Psoas muscle (tissue), 8 donors: ENCODE results near the gene ADORA1. TPM values are rescaled to one million over a fixed set of nuclear protein-coding genes. Genes with fewer than 3 reads are reported as not detected.

Experiments used
- ATAC-seq, 4 donors: fragments of 200-7000 bp; cut with Tn5 transposase; one replicate each; pipeline ENCODE4 v1.9.1; 2020; ENCODE audit warnings: moderate library complexity in 3 of 4, mild to moderate bottlenecking in 2 of 4
- DNase-seq, 2 donors: peaks; one replicate each; pipeline ENCODE4 v3.0.0-alpha.2; 2020
- H3K27ac ChIP-seq: fragments of 200-600 bp; one replicate; pipeline ENCODE4 v1.8.0; 2022
- H3K27me3 ChIP-seq, 3 donors: fragments of 200-600 bp in 1 of 3; one replicate each; pipeline versions ENCODE4 v1.6.1 to v1.8.0; 2013 to 2022; ENCODE audit warnings: low read length in 2 of 3, mild to moderate bottlenecking in 2 of 3, moderate library complexity in 1 of 3; ENCODE audit not compliant: insufficient read depth in 3 of 3
- H3K36me3 ChIP-seq, 2 donors: fragments of 200-600 bp in 1 of 2; one replicate each; pipeline versions ENCODE4 v1.6.1 to v1.8.0; 2013 to 2022; ENCODE audit warnings: low read depth in 1 of 2, mild to moderate bottlenecking in 1 of 2, moderate library complexity in 1 of 2; ENCODE audit not compliant: insufficient read depth in 1 of 2
- H3K4me1 ChIP-seq: fragments of 200-600 bp; one replicate; pipeline ENCODE4 v1.8.0; 2022
- H3K4me3 ChIP-seq: fragments of 200-600 bp; one replicate; pipeline ENCODE4 v1.8.0; 2022; ENCODE audit warnings: mild to moderate bottlenecking
- H3K9me3 ChIP-seq: fragments of 200-600 bp; one replicate; pipeline ENCODE4 v1.8.0; 2022
- CTCF ChIP-seq: fragments of 200-600 bp; IDR thresholded peaks from one replicate; pipeline ENCODE4 v1.8.0; 2022; ENCODE audit warnings: antibody characterized with exemption
- WGBS, 3 donors: extraction: QIAGEN DNeasy Blood & Tissue Kit; methylation state at CpG; one replicate each; pipeline versions ENCODE4 v1.1.6 to v1.1.7; 2013; 5-methylcytosine and 5-hydroxymethylcytosine counted together
- intact Hi-C, 2 donors: fragments of 100-400 bp; cut with DNase I; formaldehyde crosslinking; loops; one replicate each; pipeline versions ENCODE4 v1.11.0 to v1.14.2; 2022
- polyA plus RNA-seq, 3 donors: library from polyadenylated mRNA; stranded (reverse); fragments of 200-250 nt; gene quantifications; one replicate each; pipeline ENCODE4 v1.2.3, GENCODE V29; 2013
- total RNA-seq, 4 donors: library from RNA; stranded (reverse); fragmentation: NEBNext Ultra II Directional in 2 of 4; extraction: Animal tissue kit (Norgen Biotek cat#: 25700) in 2 of 4; gene quantifications; one replicate each; pipeline versions ENCODE4 v1.2.1 to v1.2.4, GENCODE V29; 2021 to 2023
- donor health status: healthy with polysubstance abuse.
- donor health status: DM: no; HTN: no; CAD: no; lungs with moderate emphysema.
- donor health status: Bipolar disorder and iron deficiency.
- donor health status: healthy.
- donor health status: DM: yes; HTN: yes; CAD: no.
- donor health status: DM: no; HTN: no; CAD: no.
- donor health status: DM: no; HTN: no; CAD: no.
- donor health status: DM: yes; HTN: yes; CAD: no.

The ADORA1 gene
- total and polyA plus RNA-seq, 7 donors: 1.1 to 10.4 (median 1.8) TPM

GRCh38 chr1:203126151-203126865, 1.2 kb upstream of the ADORA1 start:
- ATAC-seq: no peak

GRCh38 chr1:203126866-203127665, 460 bp upstream of the ADORA1 start:
- Histone ChIP-seq H3K27me3 (peaks cover 0 to 11% (median 2%) of the 10 kb centered on the region in 3 donors), H3K4me3 (peak overlapping the region; percentile 73), H3K9me3 (no peaks in the 10 kb centered on the region), H3K4me1 (peaks cover 42% of the 10 kb centered on the region), H3K36me3 (no peaks in the 10 kb centered on the region), H3K27ac (peak overlapping the region; percentile 64)
- WGBS, 3 donors: 23 to 31% (median 27%) methylated on average over 12 of the region's 12 CpGs
- DNase-seq: no peak
- TF ChIP-seq CTCF: no peak
- intact Hi-C loops: loop anchor here in 1 of 2 donors (2.0 to 5.0 kb wide), 3 partner anchors 40 to 88 kb away; partner anchors contain the start of gene MYOG
- peak in 1 of 4 donors; percentile 10 for ATAC-seq

More at GRCh38 chr1:203126151-203126865, 1.2 kb upstream of the ADORA1 start:
- peak; percentile 30 for TF ChIP-seq CTCF
- Histone ChIP-seq H3K36me3 (no peaks in the 10 kb centered on the region), H3K9me3 (no peaks in the 10 kb centered on the region), H3K4me1 (peaks cover 42% of the 10 kb centered on the region), H3K27ac (no peak overlapping the region), H3K27me3 (peaks cover 0 to 17% (median 2%) of the 10 kb centered on the region in 3 donors), H3K4me3 (no peak overlapping the region)
- 44 to 47% (median 46%) methylated on average over 8 of the region's 8 CpGs for WGBS, 3 donors
- no peak for DNase-seq
- intact Hi-C loops: loop anchor here in 1 of 2 donors (2.0 to 5.0 kb wide), 3 partner anchors 39 to 88 kb away; partner anchors contain the start of gene MYOG

GRCh38 chr1:203128431-203128715, 847 bp downstream of the ADORA1 start:
- WGBS, 3 donors: 31 to 36% (median 34%) methylated on average over 7 of the region's 7 CpGs
- Histone ChIP-seq H3K27ac (peak overlapping the region; percentile 64), H3K27me3 (peaks cover 0 to 8% (median 2%) of the 10 kb centered on the region in 3 donors), H3K36me3 (no peaks in the 10 kb centered on the region), H3K9me3 (no peaks in the 10 kb centered on the region), H3K4me3 (peak overlapping the region; percentile 73), H3K4me1 (peaks cover 42% of the 10 kb centered on the region)
- no peak for TF ChIP-seq CTCF
- intact Hi-C loops: loop anchor here in 1 of 2 donors (5.0 kb wide), 1 partner anchor 41 kb away; the partner anchor contains the start of gene MYOG
- DNase-seq (no peak), ATAC-seq (no peak)

- H3K4me3 ChIP-seq: peak overlapping the region; percentile 73
- WGBS, 3 donors: 91 to 94% (median 92%) methylated on average over 27 to 29 of the region's 29 CpGs
- H3K27me3 ChIP-seq: peaks cover 0 to 8% (median 2%) of the 10 kb centered on the region in 3 donors
- H3K27ac ChIP-seq: peak overlapping the region; percentile 64
- intact Hi-C loops: loop anchor here in 1 of 2 donors (5.0 kb wide), 1 partner anchor 42 kb away; the partner anchor contains the start of gene MYOG
- no peak for TF ChIP-seq CTCF
- no peaks in the 10 kb centered on the region for H3K36me3 ChIP-seq
- no peaks in the 10 kb centered on the region for H3K9me3 ChIP-seq
- H3K4me1 ChIP-seq: peaks cover 42% of the 10 kb centered on the region
- ATAC-seq (peak in 2 of 4 donors; percentile 23 to 29), DNase-seq (no peak)
Observed at GRCh38 chr1:203128716-203129500, 1.4 kb downstream of the ADORA1 start.
